ENCODE measurements around the gene C1QA. TPM values are rescaled to one million over a fixed set of nuclear protein-coding genes. Genes with fewer than 3 reads are reported as not detected.
A peak's percentile ranks its signal among the peaks of the same experiment; 100 is the strongest.

Gene C1QA, protein sequence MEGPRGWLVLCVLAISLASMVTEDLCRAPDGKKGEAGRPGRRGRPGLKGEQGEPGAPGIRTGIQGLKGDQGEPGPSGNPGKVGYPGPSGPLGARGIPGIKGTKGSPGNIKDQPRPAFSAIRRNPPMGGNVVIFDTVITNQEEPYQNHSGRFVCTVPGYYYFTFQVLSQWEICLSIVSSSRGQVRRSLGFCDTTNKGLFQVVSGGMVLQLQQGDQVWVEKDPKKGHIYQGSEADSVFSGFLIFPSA
- total RNA-seq = 1 to 10 TPM; 1.2 to 2.2 TPM
- not detected for polyA plus RNA-seq

DNA sequence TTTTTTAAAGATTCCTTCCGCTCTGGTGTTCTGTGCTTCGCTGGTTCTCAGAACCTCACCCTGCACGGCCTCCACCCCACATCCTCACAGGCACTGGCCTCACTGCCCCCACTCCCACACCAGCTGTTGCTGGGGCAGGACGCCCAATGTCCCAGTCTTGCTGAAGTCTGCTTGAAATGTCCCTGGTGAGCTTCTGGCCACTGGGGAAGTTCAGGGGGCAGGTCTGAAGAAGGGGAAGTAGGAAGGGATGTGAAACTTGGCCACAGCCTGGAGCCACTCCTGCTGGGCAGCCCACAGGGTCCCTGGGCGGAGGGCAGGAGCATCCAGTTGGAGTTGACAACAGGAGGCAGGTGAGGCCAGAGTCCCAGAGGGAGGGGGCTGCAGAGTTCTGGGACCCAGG, at the start of gene C1QA:
Gene C1QA, plus strand, starts transcription at position 276 of the 400 bp plus-strand sequence. CDS start 989 bp downstream, outside the sequence.
- Histone ChIP-seq H3K4me3 (ENCODE audit: low read length in 2 of 2) (no peak within 1 kb of the TSS), H3K4me1 (ENCODE audit: insufficient read depth, low read length) (no peaks in the 10 kb centered on the region), H3K9me3 (ENCODE audit: control insufficient read depth in 1 of 2, low read length in 2 of 2) (no peaks in the 10 kb centered on the region), H3K27me3 (ENCODE audit: insufficient read depth, low read length) (no peaks in the 10 kb centered on the region), H3K36me3 (ENCODE audit: insufficient read depth, low read length) (no peaks in the 10 kb centered on the region), H3K27ac (ENCODE audit: low read depth, low read length) (no peak within 1 kb of the TSS)
- Mint-ChIP-seq H3K36me3 (no peaks in the 10 kb centered on the region), H3K27ac (no peak within 1 kb of the TSS), H3K27me3 (peaks cover 16 to 23% of the 10 kb centered on the region in 2 donors), H3K4me3 (no peak within 1 kb of the TSS), H3K4me1 (no peaks in the 10 kb centered on the region), H3K9me3 (no peaks in the 10 kb centered on the region)
- DNase-seq = no peak
- CTCF ChIA-PET (ENCODE audit: partially characterized antibody) = no interaction called here
- intact Hi-C loops (cut with micrococcal nuclease) = no loop called here
- POLR2A ChIA-PET (ENCODE audit: partially characterized antibody) = no interaction called here

DNA sequence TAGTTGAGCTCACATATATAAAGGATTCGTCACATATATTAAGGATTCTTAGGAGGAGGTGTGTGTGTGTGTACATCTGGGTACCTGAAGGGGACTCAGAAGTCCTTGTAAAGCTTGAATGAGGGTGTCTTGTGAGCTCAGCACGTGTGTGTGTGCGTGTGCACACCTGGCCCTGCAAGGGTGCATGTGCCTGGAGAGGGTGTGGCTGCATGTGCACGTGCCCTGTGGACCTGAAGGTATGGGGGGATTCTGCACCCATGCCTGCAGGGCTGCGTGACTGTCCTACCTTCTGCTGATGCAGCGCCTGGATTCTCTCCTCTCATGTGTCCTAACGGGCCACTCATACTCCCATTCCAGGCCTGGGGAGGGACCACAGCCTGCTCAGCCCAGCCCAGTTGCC, 49.2 kb upstream of the C1QA start:
- Histone ChIP-seq H3K27ac (ENCODE audit: low read depth, low read length) (no peak overlapping the region), H3K4me1 (ENCODE audit: insufficient read depth, low read length) (no peaks in the 10 kb centered on the region), H3K9me3 (ENCODE audit: control insufficient read depth in 1 of 2, low read length in 2 of 2) (no peaks in the 10 kb centered on the region), H3K36me3 (ENCODE audit: insufficient read depth, low read length) (no peaks in the 10 kb centered on the region), H3K27me3 (ENCODE audit: insufficient read depth, low read length) (no peaks in the 10 kb centered on the region), H3K4me3 (ENCODE audit: low read length in 2 of 2) (no peak overlapping the region)
- POLR2A ChIA-PET (ENCODE audit: partially characterized antibody) = no interaction called here
- DNase-seq = no peak
- intact Hi-C loops (cut with micrococcal nuclease) = no loop called here
- Mint-ChIP-seq H3K9me3 (peaks cover 0 to 3% (median 0%) of the 10 kb centered on the region in 8 donors), H3K4me3 (no peak overlapping the region), H3K27me3 (peaks cover 15% of the 10 kb centered on the region in 2 donors), H3K36me3 (no peaks in the 10 kb centered on the region), H3K27ac (no peak overlapping the region), H3K4me1 (no peaks in the 10 kb centered on the region)
- CTCF ChIA-PET (ENCODE audit: partially characterized antibody) = no interaction called here

DNA sequence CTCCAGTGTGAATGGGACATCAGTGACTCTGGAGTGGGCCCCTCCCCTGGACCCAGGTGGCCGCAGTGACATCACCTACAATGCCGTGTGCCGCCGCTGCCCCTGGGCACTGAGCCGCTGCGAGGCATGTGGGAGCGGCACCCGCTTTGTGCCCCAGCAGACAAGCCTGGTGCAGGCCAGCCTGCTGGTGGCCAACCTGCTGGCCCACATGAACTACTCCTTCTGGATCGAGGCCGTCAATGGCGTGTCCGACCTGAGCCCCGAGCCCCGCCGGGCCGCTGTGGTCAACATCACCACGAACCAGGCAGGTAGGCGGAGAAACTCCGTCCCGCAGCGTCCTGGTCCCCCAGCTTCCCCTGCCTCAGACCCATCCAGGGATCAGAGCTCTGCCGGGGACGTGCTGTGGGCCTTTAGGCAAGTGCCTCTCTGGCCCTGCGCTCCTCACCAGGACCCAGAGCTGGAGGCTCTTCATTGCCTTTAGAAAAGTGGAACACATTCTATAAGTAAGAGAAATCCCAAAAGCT, 47.5 kb upstream of the C1QA start:
- no peaks in the 10 kb centered on the region for H3K4me1 ChIP-seq (ENCODE audit: insufficient read depth, low read length)
- H3K27ac Mint-ChIP-seq = no peak overlapping the region
- peaks cover 0 to 3% (median 0%) of the 10 kb centered on the region in 8 donors for H3K9me3 Mint-ChIP-seq
- H3K27ac ChIP-seq (ENCODE audit: low read depth, low read length) = no peak overlapping the region
- no peaks in the 10 kb centered on the region for H3K36me3 Mint-ChIP-seq
- H3K27me3 ChIP-seq (ENCODE audit: insufficient read depth, low read length) = no peaks in the 10 kb centered on the region
- no peaks in the 10 kb centered on the region for H3K4me1 Mint-ChIP-seq
- POLR2A ChIA-PET (ENCODE audit: partially characterized antibody) = no interaction called here
- H3K4me3 Mint-ChIP-seq = no peak overlapping the region
- H3K36me3 ChIP-seq (ENCODE audit: insufficient read depth, low read length) = no peaks in the 10 kb centered on the region
- peaks cover 11 to 19% of the 10 kb centered on the region in 2 donors for H3K27me3 Mint-ChIP-seq
- H3K9me3 ChIP-seq (ENCODE audit: control insufficient read depth in 1 of 2, low read length in 2 of 2) = no peaks in the 10 kb centered on the region
- intact Hi-C loops (cut with micrococcal nuclease) = no loop called here
- no peak overlapping the region for H3K4me3 ChIP-seq (ENCODE audit: low read length in 2 of 2)
- CTCF ChIA-PET (ENCODE audit: partially characterized antibody) = no interaction called here
- no peak for DNase-seq

DNA sequence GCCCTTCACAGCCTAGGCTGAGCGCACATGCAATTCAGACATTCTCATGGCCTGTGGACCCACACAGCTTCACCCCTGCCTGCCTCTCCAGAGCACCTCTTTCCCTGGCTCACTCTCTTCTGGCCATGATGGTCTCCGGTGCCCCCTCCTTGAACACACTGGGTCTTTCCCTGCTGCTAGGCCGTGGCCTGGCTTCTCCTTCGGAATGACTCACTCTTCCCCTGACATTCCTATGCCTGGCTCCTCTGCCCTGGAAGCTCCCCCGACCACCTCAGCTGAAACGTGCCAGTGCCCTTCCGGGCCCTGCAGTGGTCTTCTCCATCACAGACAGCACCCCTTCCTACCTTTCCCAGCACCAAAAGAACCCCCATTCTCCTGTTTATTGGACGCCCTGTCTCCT, 44.9 kb upstream of the C1QA start:
- POLR2A ChIA-PET (ENCODE audit: partially characterized antibody) = no interaction called here
- Histone ChIP-seq H3K4me1 (ENCODE audit: insufficient read depth, low read length) (no peaks in the 10 kb centered on the region), H3K27ac (ENCODE audit: low read depth, low read length) (no peak overlapping the region), H3K9me3 (ENCODE audit: control insufficient read depth in 1 of 2, low read length in 2 of 2) (no peaks in the 10 kb centered on the region), H3K27me3 (ENCODE audit: insufficient read depth, low read length) (no peaks in the 10 kb centered on the region), H3K4me3 (ENCODE audit: low read length in 2 of 2) (no peak overlapping the region), H3K36me3 (ENCODE audit: insufficient read depth, low read length) (no peaks in the 10 kb centered on the region)
- Mint-ChIP-seq H3K36me3 (no peaks in the 10 kb centered on the region), H3K27me3 (peaks cover 10 to 24% of the 10 kb centered on the region in 2 donors), H3K4me3 (peak overlapping the region in 1 of 8 donors; percentile 13), H3K4me1 (no peaks in the 10 kb centered on the region), H3K27ac (peak overlapping the region in 1 of 7 donors; percentile 21), H3K9me3 (peaks cover 0 to 5% (median 0%) of the 10 kb centered on the region in 8 donors)
- DNase-seq = no peak
- intact Hi-C loops (cut with micrococcal nuclease) = no loop called here
- CTCF ChIA-PET (ENCODE audit: partially characterized antibody) = no interaction called here

DNA sequence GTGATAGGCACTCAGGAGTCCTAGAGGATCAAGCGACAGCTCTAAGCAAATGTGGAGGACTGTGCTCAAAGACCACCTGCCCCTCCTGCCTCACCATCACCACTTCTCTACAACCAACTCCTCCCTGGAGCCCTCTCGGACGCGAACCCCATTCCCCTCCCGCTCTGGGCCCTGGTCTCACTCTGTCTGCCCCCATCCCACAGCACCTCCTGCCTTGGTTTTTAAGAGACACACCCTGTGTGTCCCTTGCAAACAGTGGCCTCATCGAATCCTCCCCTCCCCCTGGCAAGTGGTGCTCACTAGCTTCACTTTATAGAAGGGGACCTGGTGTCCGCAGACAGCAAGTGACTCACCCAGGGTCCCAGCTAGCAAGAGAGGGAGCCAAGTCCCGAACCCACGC, 44.4 kb upstream of the C1QA start:
- Mint-ChIP-seq H3K36me3 (no peaks in the 10 kb centered on the region), H3K27me3 (peaks cover 10 to 27% of the 10 kb centered on the region in 2 donors), H3K4me1 (no peaks in the 10 kb centered on the region), H3K9me3 (peaks cover 0 to 5% (median 0%) of the 10 kb centered on the region in 8 donors), H3K27ac (no peak overlapping the region), H3K4me3 (no peak overlapping the region)
- H3K27me3 ChIP-seq (ENCODE audit: insufficient read depth, low read length) = no peaks in the 10 kb centered on the region
- intact Hi-C loops (cut with micrococcal nuclease) = no loop called here
- no peak overlapping the region for H3K4me3 ChIP-seq (ENCODE audit: low read length in 2 of 2)
- ChIA-PET CTCF (ENCODE audit: partially characterized antibody) (no interaction called here), POLR2A (ENCODE audit: partially characterized antibody) (no interaction called here)
- no peak overlapping the region for H3K27ac ChIP-seq (ENCODE audit: low read depth, low read length)
- no peaks in the 10 kb centered on the region for H3K9me3 ChIP-seq (ENCODE audit: control insufficient read depth in 1 of 2, low read length in 2 of 2)
- DNase-seq = no peak
- H3K4me1 ChIP-seq (ENCODE audit: insufficient read depth, low read length) = no peaks in the 10 kb centered on the region
- no peaks in the 10 kb centered on the region for H3K36me3 ChIP-seq (ENCODE audit: insufficient read depth, low read length)

DNA sequence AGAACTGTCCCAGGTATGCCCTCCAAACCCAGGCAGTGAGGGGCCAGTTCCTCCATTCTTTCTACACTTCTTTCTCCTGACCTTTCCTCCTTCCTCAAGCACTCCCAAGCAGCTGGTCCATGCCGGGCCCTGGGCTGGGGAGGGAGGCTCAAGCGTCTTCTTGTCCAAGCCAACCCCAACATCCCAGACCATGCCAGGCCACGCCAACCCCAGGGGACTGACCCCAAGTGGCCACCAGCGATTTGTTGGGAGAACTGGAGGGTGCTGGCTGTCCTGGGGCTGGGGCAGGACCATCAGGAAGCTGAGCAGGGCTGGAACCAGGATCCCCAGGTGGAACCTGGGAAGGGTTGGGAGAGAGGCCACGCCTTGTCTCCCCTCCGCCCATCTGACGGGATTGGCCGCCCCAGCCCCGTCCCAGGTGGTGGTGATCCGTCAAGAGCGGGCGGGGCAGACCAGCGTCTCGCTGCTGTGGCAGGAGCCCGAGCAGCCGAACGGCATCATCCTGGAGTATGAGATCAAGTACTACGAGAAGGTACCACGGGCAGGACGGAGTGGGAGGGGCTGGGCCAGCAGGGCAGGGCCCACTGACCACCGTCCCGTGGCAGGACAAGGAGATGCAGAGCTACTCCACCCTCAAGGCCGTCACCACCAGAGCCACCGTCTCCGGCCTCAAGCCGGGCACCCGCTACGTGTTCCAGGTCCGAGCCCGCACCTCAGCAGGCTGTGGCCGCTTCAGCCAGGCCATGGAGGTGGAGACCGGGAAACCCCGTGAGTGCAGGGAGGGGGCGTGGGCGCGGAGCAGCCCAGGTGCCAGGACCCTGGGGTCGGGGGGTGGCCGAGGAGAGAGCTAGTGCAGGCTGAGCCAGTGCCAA, 43.3 kb upstream of the C1QA start:
- H3K4me1 Mint-ChIP-seq = no peaks in the 10 kb centered on the region
- Histone ChIP-seq H3K4me3 (ENCODE audit: low read length in 2 of 2) (no peak overlapping the region), H3K36me3 (ENCODE audit: insufficient read depth, low read length) (no peaks in the 10 kb centered on the region), H3K27ac (ENCODE audit: low read depth, low read length) (no peak overlapping the region), H3K9me3 (ENCODE audit: control insufficient read depth in 1 of 2, low read length in 2 of 2) (no peaks in the 10 kb centered on the region), H3K4me1 (ENCODE audit: insufficient read depth, low read length) (no peaks in the 10 kb centered on the region), H3K27me3 (ENCODE audit: insufficient read depth, low read length) (no peaks in the 10 kb centered on the region)
- peaks cover 10 to 27% of the 10 kb centered on the region in 2 donors for H3K27me3 Mint-ChIP-seq
- CTCF ChIA-PET (ENCODE audit: partially characterized antibody) = no interaction called here
- no peak overlapping the region for H3K4me3 Mint-ChIP-seq
- POLR2A ChIA-PET (ENCODE audit: partially characterized antibody) = no interaction called here
- DNase-seq = no peak
- H3K36me3 Mint-ChIP-seq = no peaks in the 10 kb centered on the region
- H3K27ac Mint-ChIP-seq = no peak overlapping the region
- peaks cover 0 to 5% (median 0%) of the 10 kb centered on the region in 8 donors for H3K9me3 Mint-ChIP-seq
- intact Hi-C loops (cut with micrococcal nuclease) = no loop called here

DNA sequence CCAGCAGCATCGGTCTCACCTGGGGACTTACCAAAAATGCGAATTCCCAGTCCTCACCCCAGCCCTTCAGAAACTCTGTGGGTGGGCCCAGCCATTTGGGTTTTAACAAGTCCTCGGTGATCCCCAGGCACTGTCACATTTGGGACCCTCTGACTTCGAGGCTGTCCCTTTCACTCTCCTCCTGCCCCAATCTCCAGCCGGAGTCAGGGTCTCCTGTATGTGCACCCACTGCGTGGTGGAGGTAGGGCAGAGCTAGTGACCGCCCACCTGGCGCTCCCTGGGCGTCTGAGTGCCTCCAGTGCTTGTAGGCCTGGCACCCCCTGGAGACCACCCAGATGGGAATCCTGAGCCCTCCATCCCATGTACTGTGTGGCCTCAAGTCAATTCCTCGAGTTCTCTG, 42.0 kb upstream of the C1QA start:
- H3K27me3 Mint-ChIP-seq = peaks cover 10 to 30% of the 10 kb centered on the region in 2 donors
- DNase-seq = no peak
- Histone ChIP-seq H3K9me3 (ENCODE audit: control insufficient read depth in 1 of 2, low read length in 2 of 2) (no peaks in the 10 kb centered on the region), H3K4me3 (ENCODE audit: low read length in 2 of 2) (no peak overlapping the region), H3K27me3 (ENCODE audit: insufficient read depth, low read length) (no peaks in the 10 kb centered on the region), H3K36me3 (ENCODE audit: insufficient read depth, low read length) (no peaks in the 10 kb centered on the region), H3K4me1 (ENCODE audit: insufficient read depth, low read length) (no peaks in the 10 kb centered on the region), H3K27ac (ENCODE audit: low read depth, low read length) (no peak overlapping the region)
- no peaks in the 10 kb centered on the region for H3K4me1 Mint-ChIP-seq
- no peaks in the 10 kb centered on the region for H3K36me3 Mint-ChIP-seq
- H3K27ac Mint-ChIP-seq = no peak overlapping the region
- intact Hi-C loops (cut with micrococcal nuclease) = no loop called here
- CTCF ChIA-PET (ENCODE audit: partially characterized antibody) = no interaction called here
- peaks cover 0 to 5% (median 0%) of the 10 kb centered on the region in 8 donors for H3K9me3 Mint-ChIP-seq
- no peak overlapping the region for H3K4me3 Mint-ChIP-seq
- POLR2A ChIA-PET (ENCODE audit: partially characterized antibody) = no interaction called here
